Cardiac fibroblast (primary cell): ENCODE results near the gene OSBPL7.
A peak's percentile ranks its signal among the peaks of the same experiment; 100 is the strongest.

Source experiments
- DNase-seq, 2 donors: peaks; one replicate each; pipeline versions ENCODE4 v3.0.0 to v3.0.0-alpha.2; 2010; ENCODE audit warnings: low read depth in 2 of 2
- H3K4me3 ChIP-seq, 2 donors: replicated peaks in 1 of 2; 1 replicate in 1 of 2; 2 replicates in 1 of 2; pipeline ENCODE4 v1.5.1; 2011; ENCODE audit warnings: low read depth in 2 of 2, low read length in 2 of 2, mild to moderate bottlenecking in 2 of 2, moderate library complexity in 1 of 2
- TF ChIP-seq, protein P1 (sequence below): IDR thresholded peaks from one replicate; pipeline ENCODE4 v1.5.1; 2011; ENCODE audit warnings: low read depth, mild to moderate bottlenecking, low read length, inconsistent platforms

The OSBPL7 gene

DNA sequence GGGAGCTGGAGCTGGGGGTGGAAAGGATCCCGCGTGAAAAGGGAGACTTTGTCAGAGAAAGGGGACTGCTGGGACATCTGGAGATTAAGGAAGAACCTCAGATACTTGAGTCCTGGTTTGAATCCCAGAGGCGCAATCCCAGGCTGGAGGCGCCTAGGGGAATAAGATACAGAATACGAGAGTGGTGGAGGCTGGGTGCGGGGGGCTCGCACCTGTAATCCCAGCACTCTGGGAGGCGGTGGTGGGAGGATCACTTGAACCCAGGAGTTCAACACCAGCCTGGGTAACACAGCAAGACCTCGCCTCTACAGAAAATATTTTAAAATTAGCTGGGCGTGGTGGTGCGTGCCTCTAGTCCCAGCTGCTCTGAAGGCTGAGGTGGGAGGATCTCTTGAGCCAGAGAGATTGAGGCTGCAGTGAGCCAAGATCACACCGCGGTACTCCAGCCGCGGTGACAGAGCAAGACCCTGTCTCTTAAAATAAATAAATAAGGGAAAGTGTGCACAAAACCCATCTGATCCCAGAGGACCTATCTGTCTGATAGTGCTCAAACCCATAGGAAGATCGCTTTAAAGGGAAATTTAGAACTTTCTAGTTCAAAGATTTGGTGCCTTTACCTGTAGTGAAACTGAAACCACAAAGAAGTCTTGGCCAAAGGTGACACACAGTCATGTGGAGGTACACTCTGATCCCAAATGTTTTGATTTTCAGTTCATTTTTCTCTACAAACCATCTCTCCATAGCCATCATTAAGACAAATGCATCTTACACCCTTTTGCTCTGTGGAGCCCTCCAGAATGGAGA is 20.1 kb upstream of the OSBPL7 start:
- no peak for DNase-seq
- TF ChIP-seq, protein P1, sequence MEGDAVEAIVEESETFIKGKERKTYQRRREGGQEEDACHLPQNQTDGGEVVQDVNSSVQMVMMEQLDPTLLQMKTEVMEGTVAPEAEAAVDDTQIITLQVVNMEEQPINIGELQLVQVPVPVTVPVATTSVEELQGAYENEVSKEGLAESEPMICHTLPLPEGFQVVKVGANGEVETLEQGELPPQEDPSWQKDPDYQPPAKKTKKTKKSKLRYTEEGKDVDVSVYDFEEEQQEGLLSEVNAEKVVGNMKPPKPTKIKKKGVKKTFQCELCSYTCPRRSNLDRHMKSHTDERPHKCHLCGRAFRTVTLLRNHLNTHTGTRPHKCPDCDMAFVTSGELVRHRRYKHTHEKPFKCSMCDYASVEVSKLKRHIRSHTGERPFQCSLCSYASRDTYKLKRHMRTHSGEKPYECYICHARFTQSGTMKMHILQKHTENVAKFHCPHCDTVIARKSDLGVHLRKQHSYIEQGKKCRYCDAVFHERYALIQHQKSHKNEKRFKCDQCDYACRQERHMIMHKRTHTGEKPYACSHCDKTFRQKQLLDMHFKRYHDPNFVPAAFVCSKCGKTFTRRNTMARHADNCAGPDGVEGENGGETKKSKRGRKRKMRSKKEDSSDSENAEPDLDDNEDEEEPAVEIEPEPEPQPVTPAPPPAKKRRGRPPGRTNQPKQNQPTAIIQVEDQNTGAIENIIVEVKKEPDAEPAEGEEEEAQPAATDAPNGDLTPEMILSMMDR = no peak
- H3K4me3 ChIP-seq = peak overlapping the region; percentile 77 to 86

DNA sequence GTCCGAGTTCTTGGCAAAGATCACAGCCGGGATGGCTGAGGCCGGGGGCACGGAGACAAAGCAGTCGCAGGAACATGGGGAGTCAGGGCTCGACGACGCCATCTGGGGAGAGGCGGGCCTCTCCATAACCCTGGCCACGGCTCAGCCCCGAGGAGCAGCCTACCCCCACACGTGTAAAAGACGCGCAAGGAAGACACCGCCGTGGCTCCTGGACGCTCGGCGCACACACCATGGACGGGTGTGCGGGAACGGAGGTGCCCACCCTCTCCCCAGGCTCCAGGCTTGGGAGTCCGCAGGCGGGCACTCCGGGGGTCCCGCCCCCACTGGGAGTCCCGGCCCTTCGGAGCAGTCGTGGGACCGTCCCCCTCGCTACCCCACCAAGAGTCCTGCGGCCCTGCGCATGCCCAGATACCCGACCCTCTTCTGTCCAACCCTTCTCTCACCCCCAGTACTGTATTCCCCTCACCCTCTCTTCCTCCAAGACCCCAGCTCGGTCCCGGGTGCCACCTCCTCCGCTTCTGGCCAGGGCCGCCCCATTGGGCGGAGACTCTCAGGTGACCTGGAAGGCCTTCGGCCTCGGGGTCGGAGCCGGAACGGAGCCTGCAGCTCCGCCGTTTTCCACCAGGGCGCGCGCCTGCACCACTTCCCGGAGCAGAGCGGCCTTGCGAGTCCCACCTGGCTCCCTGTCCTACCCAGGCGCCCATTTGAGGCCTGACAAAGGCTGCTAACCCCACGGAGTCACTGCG is 19.3 kb upstream of the OSBPL7 start, which contains the start of gene SCRN2:
Gene SCRN2 (minus strand): TSS at position 532 of the 746 bp plus-strand sequence. CDS start 430 bp downstream, at position 102.
- TF ChIP-seq, protein P1 = peak; percentile 96
- peak within 1 kb of the TSS; percentile 77 to 86 for H3K4me3 ChIP-seq
- DNase-seq = peak; percentile 86 to 88

- TF ChIP-seq, protein P1 = no peak
- DNase-seq = no peak
- peak overlapping the region; percentile 77 to 86 for H3K4me3 ChIP-seq
These were observed 18.6 kb upstream of the OSBPL7 start for GRCh38 chr17:47840001-47840741.

GRCh38 chr17:47839071-47839470 is 17.5 kb upstream of the OSBPL7 start:
- H3K4me3 ChIP-seq = no peak overlapping the region
- TF ChIP-seq, protein P1 = no peak
- no peak for DNase-seq

GRCh38 chr17:47838636-47839035 is 17.0 kb upstream of the OSBPL7 start:
- no peak for DNase-seq

GRCh38 chr17:47837401-47838039 is 15.9 kb upstream of the OSBPL7 start:
- no peak overlapping the region for H3K4me3 ChIP-seq
- peak in 1 of 2 donors; percentile 26 for DNase-seq
- TF ChIP-seq, protein P1 = no peak

More at GRCh38 chr17:47838636-47839035, 17.0 kb upstream of the OSBPL7 start:
- TF ChIP-seq, protein P1 = no peak
- H3K4me3 ChIP-seq = no peak overlapping the region
